Heart left ventricle (tissue), 16 donors: Measurements from ENCODE around the gene IFT43. TPM values are rescaled to one million over a fixed set of nuclear protein-coding genes. Genes with fewer than 3 reads are reported as not detected.

Experiments
- ATAC-seq, 4 donors: fragments of 200-7000 bp; cut with Tn5 transposase; one replicate each; pipeline ENCODE4 v1.9.1; 2020 to 2022; ENCODE audit warnings: moderate library complexity in 4 of 4, mild to moderate bottlenecking in 3 of 4, moderate number of reproducible peaks in 1 of 4
- DNase-seq, 5 donors: peaks; one replicate each; pipeline ENCODE4 v3.0.0-alpha.2; 2020
- H3K27ac ChIP-seq, 12 donors: fragments of 200-600 bp; sonication (generic) in 4 of 12; one replicate each; pipeline versions ENCODE4 v1.5.0 to v1.8.0; 2016 to 2022; ENCODE audit warnings: mild to moderate bottlenecking in 2 of 12
- H3K27me3 ChIP-seq, 9 donors: fragments of 200-600 bp; sonication (generic) in 2 of 9; one replicate each; pipeline versions ENCODE4 v1.5.1 to v1.8.0; 2016 to 2022; ENCODE audit warnings: mild to moderate bottlenecking in 3 of 9
- H3K36me3 ChIP-seq, 9 donors: fragments of 200-600 bp; sonication (generic) in 2 of 9; one replicate each; pipeline versions ENCODE4 v1.5.0 to v1.8.0; 2018 to 2022; ENCODE audit warnings: mild to moderate bottlenecking in 2 of 9
- H3K4me1 ChIP-seq, 12 donors: fragments of 200-600 bp; sonication (generic) in 4 of 12; one replicate each; pipeline versions ENCODE4 v1.5.0 to v1.8.0; 2016 to 2022; ENCODE audit warnings: mild to moderate bottlenecking in 3 of 12
- H3K4me3 ChIP-seq, 12 donors: fragments of 200-600 bp; sonication (generic) in 4 of 12; one replicate each; pipeline versions ENCODE4 v1.5.0 to v1.8.0; 2017 to 2022; ENCODE audit warnings: mild to moderate bottlenecking in 9 of 12, moderate library complexity in 4 of 12
- H3K9me3 ChIP-seq, 12 donors: fragments of 200-600 bp; sonication (generic) in 4 of 12; one replicate each; pipeline versions ENCODE4 v1.5.0 to v1.8.0; 2016 to 2022; ENCODE audit warnings: mild to moderate bottlenecking in 1 of 12
- CTCF ChIP-seq, 12 donors: fragments of 200-600 bp; sonication (generic) in 4 of 12; IDR thresholded peaks; one replicate each; pipeline versions ENCODE4 v1.5.0 to v1.8.0; 2018 to 2022; ENCODE audit warnings: antibody characterized with exemption in 12 of 12, mild to moderate bottlenecking in 5 of 12
- POLR2A ChIP-seq, 2 donors: fragments of 450-650 bp; IDR thresholded peaks; one replicate each; pipeline ENCODE4 v1.6.1; 2017; ENCODE audit warnings: antibody characterized with exemption in 2 of 2, mild to moderate bottlenecking in 2 of 2, moderate library complexity in 2 of 2
- WGBS, 4 donors: extraction: QIAGEN DNeasy Blood & Tissue Kit in 2 of 4; methylation state at CpG; one replicate each; pipeline versions ENCODE4 v1.1.5 to v1.1.7; 2013 to 2018; 5-methylcytosine and 5-hydroxymethylcytosine counted together
- intact Hi-C, 10 donors: fragments of 100-400 bp; cut with DNase I; formaldehyde crosslinking; loops; one replicate each; pipeline versions ENCODE4 v1.11.1 to v1.14.2; 2022
- polyA plus RNA-seq, 2 donors: library from polyadenylated mRNA; stranded (reverse); fragments of 200-250 nt; gene quantifications; one replicate each; pipeline ENCODE4 v1.2.3, GENCODE V29; 2013
- total RNA-seq, 9 donors: library from RNA; depleted of rRNA in 2 of 9; stranded (reverse); fragments of >200 nt in 2 of 9; fragmentation: NEBNext Ultra II Directional in 3 of 9; extraction: Animal tissue kit (Norgen Biotek cat#: 25700) in 3 of 9; gene quantifications; one replicate each; pipeline versions ENCODE4 v1.1.0 to v1.2.4, GENCODE V29; 2016 to 2023
- donor health status: ischemic (EF 13 %, LVEDD 7.1; RV severe dilation, severe dysfunction).
- donor health status: healthy with polysubstance abuse.
- donor health status: DM: no; HTN: yes; CAD: no.
- donor health status: DM: no; HTN: no; CAD: no.
- donor health status: ischemic (EF 25% LVEDD 6.9; RV normal size, moderate dysfunction).
- donor health status: ischemic (EF 25% LVEDD 5.7; RV mildly dilated, moderate dysfunction).
- donor health status: healthy.
- donor health status: DM: yes; HTN: yes; CAD: no.
- donor health status: ischemic (EF 35%, LVEDD 5.7; RV mildly dilated, moderate dysfunction).
- donor health status: nonischemic (EF 11% LVEDD 7.7; RV severe dilation, severe dysfunction).
- donor health status: DM: yes; HTN: yes; CAD: no.
- donor health status: PGD.
- donor health status: ischemic (EF 29% LVEDD 5.4; RV normal size, mild dysfunction).
- donor health status: nonischemic (EF 23%, LVEDD 6.1; RV moderate dilation, normal function).

IFT43 gene
- total and polyA plus RNA-seq, 11 donors: 22.8 to 54.7 (median 30.8) TPM

GRCh38 chr14:76090616-76091391 lies 105.2 kb downstream of the IFT43 start:
- H3K27ac ChIP-seq: peak overlapping the region in 5 of 12 donors; percentile 39 to 67 (median 44)
- H3K4me3 ChIP-seq: no peak overlapping the region
- intact Hi-C loops: no loop called here
- peaks cover 0 to 25% (median 2%) of the 10 kb centered on the region in 12 donors for H3K4me1 ChIP-seq
- no peaks in the 10 kb centered on the region for H3K9me3 ChIP-seq
- H3K36me3 ChIP-seq: no peaks in the 10 kb centered on the region
- ATAC-seq: peak; percentile 82 to 91 (median 86)
- peak; percentile 44 to 76 (median 57) for DNase-seq
- no peak for TF ChIP-seq POLR2A (IDR thresholded peaks at IDR 0.05)
- TF ChIP-seq CTCF (IDR thresholded peaks at IDR 0.05): peak in 9 of 12 donors; percentile 23 to 62 (median 41)
- 54 to 63% (median 57%) methylated on average over 14 to 16 of the region's 16 CpGs for WGBS, 4 donors
- peaks cover 0 to 2% (median 0%) of the 10 kb centered on the region in 9 donors for H3K27me3 ChIP-seq

- Histone ChIP-seq H3K27ac (no peak overlapping the region), H3K4me3 (no peak overlapping the region), H3K27me3 (peaks cover 0 to 5% (median 0%) of the 10 kb centered on the region in 9 donors), H3K36me3 (no peaks in the 10 kb centered on the region), H3K9me3 (no peaks in the 10 kb centered on the region), H3K4me1 (peaks cover 0 to 23% (median 2%) of the 10 kb centered on the region in 12 donors)
- WGBS, 4 donors: 87 to 97% (median 87%) methylated on average over 2 of the region's 2 CpGs
- TF ChIP-seq CTCF (IDR thresholded peaks at IDR 0.05) (no peak), POLR2A (IDR thresholded peaks at IDR 0.05) (no peak)
- intact Hi-C loops: no loop called here
- no peak for DNase-seq
- no peak for ATAC-seq
Observed at GRCh38 chr14:76093077-76093476, 107.5 kb downstream of the IFT43 start.

- Histone ChIP-seq H3K9me3 (no peaks in the 10 kb centered on the region), H3K4me3 (no peak overlapping the region), H3K36me3 (no peaks in the 10 kb centered on the region), H3K4me1 (peaks cover 0 to 18% (median 3%) of the 10 kb centered on the region in 12 donors), H3K27me3 (peaks cover 0 to 14% (median 0%) of the 10 kb centered on the region in 9 donors), H3K27ac (no peak overlapping the region)
- intact Hi-C loops: no loop called here
- no peak for DNase-seq
- 86 to 89% (median 86%) methylated on average over 5 of the region's 5 CpGs for WGBS, 4 donors
- no peak for ATAC-seq
- TF ChIP-seq POLR2A (IDR thresholded peaks at IDR 0.05): no peak
- no peak for TF ChIP-seq CTCF (IDR thresholded peaks at IDR 0.05)
Observed at GRCh38 chr14:76096257-76096656, 110.7 kb downstream of the IFT43 start.

GRCh38 chr14:76097547-76097946 lies 112.0 kb downstream of the IFT43 start:
- 90 to 93% (median 92%) methylated on average over 7 of the region's 7 CpGs for WGBS, 4 donors
- no peak for ATAC-seq
- no peak overlapping the region for H3K4me3 ChIP-seq
- no peaks in the 10 kb centered on the region for H3K36me3 ChIP-seq
- H3K27ac ChIP-seq: no peak overlapping the region
- no peaks in the 10 kb centered on the region for H3K9me3 ChIP-seq
- intact Hi-C loops: no loop called here
- TF ChIP-seq CTCF (IDR thresholded peaks at IDR 0.05): no peak
- TF ChIP-seq POLR2A (IDR thresholded peaks at IDR 0.05): no peak
- peaks cover 0 to 14% (median 0%) of the 10 kb centered on the region in 9 donors for H3K27me3 ChIP-seq
- DNase-seq: no peak
- H3K4me1 ChIP-seq: peaks cover 0 to 22% (median 2%) of the 10 kb centered on the region in 12 donors
